HFF-Myc (cell line): ENCODE data around the gene RERE.

ENCODE experiments used
- DNase-seq: peaks from one replicate; pipeline ENCODE4 v3.0.0-alpha.2; 2011; ENCODE audit warnings: low read depth; ENCODE audit errors: extremely low read depth
- H3K4me3 ChIP-seq: replicated peaks from 2 replicates; pipeline ENCODE4 v1.5.1; 2011; ENCODE audit warnings: low read depth, mild to moderate bottlenecking, control low read depth, low read length
- TF ChIP-seq, protein P1 (sequence below): IDR thresholded peaks from 2 replicates; pipeline ENCODE4 v1.5.1; 2012; ENCODE audit warnings: mild to moderate bottlenecking, low read depth, low read length, control low read depth; ENCODE audit errors: missing control alignments

RERE gene

DNA sequence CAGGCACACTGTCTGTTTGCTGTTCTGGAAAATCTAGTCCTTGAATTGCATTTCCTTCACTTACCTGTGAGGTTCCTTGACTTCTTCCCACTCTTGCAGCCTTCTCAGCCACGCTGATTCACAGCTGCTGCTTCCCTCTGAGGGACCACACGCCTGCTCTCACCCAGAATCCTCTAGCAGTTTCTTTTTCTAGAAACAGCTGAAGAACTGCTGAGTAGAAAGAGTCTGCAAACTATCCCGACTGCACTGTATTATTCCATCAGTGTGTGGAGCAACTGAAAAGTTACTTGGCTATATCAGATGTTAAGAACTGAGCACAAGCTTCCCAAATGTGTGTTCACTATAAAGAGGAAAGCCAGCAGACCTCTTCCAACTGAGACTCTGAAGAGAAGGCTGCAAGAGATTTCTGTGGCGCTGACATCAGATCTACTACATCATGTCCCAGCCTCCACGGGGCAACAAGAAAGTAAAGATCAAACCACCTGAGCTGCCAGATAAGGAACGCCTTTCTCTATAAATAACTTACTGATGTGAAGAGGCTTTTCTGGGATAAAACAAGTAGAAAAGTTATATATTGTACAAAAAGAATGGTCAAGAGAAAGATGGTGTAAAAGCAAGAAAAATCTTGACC, 226.6 kb downstream of the RERE start:
- no peak for DNase-seq
- TF ChIP-seq, protein P1, sequence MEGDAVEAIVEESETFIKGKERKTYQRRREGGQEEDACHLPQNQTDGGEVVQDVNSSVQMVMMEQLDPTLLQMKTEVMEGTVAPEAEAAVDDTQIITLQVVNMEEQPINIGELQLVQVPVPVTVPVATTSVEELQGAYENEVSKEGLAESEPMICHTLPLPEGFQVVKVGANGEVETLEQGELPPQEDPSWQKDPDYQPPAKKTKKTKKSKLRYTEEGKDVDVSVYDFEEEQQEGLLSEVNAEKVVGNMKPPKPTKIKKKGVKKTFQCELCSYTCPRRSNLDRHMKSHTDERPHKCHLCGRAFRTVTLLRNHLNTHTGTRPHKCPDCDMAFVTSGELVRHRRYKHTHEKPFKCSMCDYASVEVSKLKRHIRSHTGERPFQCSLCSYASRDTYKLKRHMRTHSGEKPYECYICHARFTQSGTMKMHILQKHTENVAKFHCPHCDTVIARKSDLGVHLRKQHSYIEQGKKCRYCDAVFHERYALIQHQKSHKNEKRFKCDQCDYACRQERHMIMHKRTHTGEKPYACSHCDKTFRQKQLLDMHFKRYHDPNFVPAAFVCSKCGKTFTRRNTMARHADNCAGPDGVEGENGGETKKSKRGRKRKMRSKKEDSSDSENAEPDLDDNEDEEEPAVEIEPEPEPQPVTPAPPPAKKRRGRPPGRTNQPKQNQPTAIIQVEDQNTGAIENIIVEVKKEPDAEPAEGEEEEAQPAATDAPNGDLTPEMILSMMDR: no peak
- H3K4me3 ChIP-seq: no peak overlapping the region

DNA sequence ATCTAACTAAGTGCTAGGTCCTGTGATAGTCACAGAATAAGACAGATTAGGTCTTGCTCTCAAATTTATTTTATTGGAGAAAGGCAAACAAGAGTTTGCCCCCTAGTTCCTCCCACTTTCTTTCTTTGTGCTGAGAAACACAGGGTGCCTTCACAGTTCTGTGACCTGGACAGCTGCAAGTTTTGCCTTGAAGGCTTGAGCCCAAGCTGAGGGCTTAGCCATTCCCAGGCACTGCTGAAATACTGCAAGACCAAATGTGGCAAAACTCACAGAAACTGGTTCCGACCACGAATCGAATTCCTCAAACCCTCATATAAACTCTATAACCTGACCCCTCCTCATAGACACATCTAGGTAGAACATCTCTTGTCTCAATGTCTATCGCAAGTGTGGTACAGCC, 227.9 kb downstream of the RERE start:
- TF ChIP-seq, protein P1: no peak
- no peak overlapping the region for H3K4me3 ChIP-seq
- DNase-seq: no peak

DNA sequence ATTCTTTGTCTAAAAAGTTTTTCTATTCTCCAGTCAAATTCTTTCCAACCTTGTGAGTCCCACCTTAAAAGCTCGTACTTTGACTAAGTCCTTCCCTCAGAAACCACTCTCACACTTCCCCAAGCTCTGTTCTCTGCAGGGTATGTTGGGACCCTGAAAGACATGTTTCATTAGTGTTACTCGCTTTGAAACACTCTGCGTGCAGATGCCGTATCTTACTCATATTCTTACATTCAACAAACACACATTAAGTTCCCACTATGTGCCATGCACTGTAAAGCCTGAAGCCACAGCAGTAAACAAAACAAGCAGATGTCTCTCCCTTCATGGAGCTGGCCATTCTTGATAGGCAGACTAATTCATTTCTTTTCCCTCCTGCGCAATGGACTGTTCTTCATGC, 229.7 kb downstream of the RERE start:
- DNase-seq: no peak
- no peak overlapping the region for H3K4me3 ChIP-seq
- TF ChIP-seq, protein P1: no peak

DNA sequence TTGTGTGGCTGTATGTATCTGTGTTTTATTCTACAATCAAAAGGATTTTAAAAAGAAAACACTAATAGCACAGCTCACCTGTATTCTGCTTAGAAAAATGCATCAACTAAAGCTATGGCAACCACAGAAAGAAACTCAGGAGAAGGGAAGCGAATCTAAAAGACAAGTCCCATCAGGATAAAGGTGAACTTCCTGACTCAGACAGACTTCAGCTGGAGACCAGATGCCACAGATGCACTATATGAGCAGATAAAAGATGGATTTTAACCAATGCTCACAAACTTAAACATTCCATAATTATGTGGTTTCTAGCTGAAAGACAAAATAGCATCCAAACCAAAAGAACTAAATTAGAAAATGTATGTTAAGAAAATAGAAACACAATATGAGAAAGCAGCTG, 231.0 kb downstream of the RERE start:
- peak; percentile 38 for DNase-seq
- TF ChIP-seq, protein P1: no peak
- H3K4me3 ChIP-seq: no peak overlapping the region

DNA sequence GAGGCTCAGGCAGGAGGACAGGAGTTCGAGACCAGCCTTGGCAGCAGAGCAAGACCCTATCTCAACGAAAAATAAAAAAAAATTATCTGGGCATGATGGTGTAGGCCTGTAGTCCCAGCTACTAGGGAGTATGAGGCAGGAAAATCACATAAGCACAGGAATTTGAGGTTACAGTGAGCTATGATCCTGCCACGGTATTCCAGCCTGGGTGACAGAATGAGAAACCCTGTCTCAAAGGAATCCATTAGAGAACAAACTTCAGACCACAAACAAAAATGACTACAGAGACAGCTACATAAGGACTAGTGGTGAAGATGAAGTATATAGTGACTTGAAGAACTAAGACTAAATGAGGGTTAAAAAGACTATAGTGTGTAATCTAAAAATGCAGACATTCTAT, 233.1 kb downstream of the RERE start:
- H3K4me3 ChIP-seq: no peak overlapping the region
- no peak for DNase-seq
- TF ChIP-seq, protein P1: no peak

DNA sequence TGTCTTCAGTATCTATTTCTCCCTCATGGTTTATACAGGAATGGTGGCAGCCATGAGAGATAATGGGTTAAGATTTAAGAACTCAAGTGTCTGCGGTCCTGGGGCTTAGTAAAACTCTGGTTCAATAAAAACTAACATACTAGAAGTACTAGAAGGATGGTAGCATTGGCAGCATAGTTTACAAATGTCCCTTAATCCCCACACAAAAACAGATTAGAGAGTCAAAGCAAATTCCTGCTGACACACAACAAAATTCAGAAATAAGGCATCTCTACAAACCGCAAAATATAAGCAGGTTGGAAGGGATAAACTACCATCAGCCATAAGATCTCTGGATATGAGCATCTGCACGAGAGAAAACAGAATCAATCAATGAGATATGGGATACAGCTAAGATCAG, 234.4 kb downstream of the RERE start:
- TF ChIP-seq, protein P1: no peak
- no peak for DNase-seq
- H3K4me3 ChIP-seq: no peak overlapping the region

DNA sequence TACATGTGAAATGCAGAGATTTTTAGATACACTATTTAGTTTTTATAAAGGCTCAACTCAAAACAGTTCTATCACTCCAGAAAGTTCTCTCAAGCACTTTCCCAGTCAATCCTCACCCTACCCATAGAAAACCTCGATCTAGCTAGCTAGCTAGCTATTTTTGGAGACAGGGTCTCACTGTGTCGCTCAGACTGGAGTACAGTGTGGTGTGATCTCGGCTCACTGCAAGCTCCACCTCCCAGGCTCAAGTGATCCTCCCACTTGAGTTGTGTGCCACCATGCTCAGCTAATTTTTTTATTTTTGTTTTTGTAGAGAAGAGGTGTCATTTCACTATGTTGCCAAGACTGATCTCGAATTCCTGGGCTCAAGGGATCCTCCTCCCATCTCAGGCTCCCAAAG, 236.9 kb downstream of the RERE start:
- TF ChIP-seq, protein P1: no peak
- H3K4me3 ChIP-seq: no peak overlapping the region
- no peak for DNase-seq
